Lower leg skin (tissue), 3 donors: Measurements from ENCODE around the gene SLC22A23.

ENCODE experiments used
- CTCF ChIP-seq, 3 donors: fragments of 450-650 bp; IDR thresholded peaks; one replicate each; pipeline ENCODE4 v1.5.1; 2016; ENCODE audit warnings: antibody characterized with exemption in 3 of 3, mild to moderate bottlenecking in 3 of 3, moderate library complexity in 2 of 3
- POLR2A ChIP-seq, 2 donors: fragments of 450-650 bp; IDR thresholded peaks; one replicate each; pipeline ENCODE4 v1.6.1; 2016 to 2017; ENCODE audit warnings: antibody characterized with exemption in 2 of 2, mild to moderate bottlenecking in 1 of 2, moderate library complexity in 1 of 2

DNA sequence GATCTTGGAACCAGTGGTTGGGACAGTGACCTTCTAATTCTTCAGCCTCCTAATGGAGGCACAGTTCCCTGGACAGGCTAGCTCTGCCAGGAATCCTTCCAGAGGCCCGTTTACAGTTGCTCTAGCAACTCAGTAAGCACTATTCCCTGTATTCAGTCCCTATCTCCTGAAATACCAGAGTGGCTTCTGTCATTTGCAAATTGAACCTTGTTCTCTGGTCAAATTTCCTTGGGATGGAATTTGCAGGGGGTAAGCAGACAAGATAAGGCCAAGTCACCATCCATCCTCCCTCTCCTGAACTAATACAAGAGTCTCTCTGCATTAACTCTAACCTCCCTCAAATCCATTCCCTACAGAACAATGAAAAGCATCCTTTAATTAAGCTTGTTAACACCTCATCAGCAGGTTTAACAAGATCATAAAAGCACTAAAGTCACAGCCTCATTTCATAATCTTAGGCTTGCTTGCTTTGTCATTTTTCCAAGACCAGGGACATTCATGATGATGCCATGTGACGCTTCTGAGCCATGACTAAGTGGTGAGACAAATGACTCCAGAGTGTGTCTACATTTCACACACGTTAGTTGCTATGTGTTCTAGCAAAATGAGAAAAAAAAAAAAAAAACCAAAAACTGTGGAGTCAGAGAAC, 37.1 kb downstream of the SLC22A23 start:
- TF ChIP-seq CTCF (IDR thresholded peaks at IDR 0.05) (no peak), POLR2A (IDR thresholded peaks at IDR 0.05) (no peak)
